K562 (cell line): ENCODE results near the gene MYO1A. TPM values are rescaled to one million over a fixed set of nuclear protein-coding genes. Genes with fewer than 3 reads are reported as not detected.

Experiments used
- E2F3 ChIP-seq: fragments of 250-450 bp; sonication (Bioruptor Pico); IDR thresholded peaks from 2 replicates; pipeline ENCODE4 v1.4.0; 2020; ENCODE audit warnings: mild to moderate bottlenecking
- GATA2 ChIP-seq: sonication (generic); formaldehyde crosslinking; IDR thresholded peaks from 2 replicates; pipeline ENCODE4 v1.4.0; 2020; ENCODE audit warnings: mild to moderate bottlenecking, missing genetic modification reagents
- L3MBTL2 ChIP-seq: fragments of 450-650 bp; IDR thresholded peaks from 2 replicates; pipeline ENCODE4 v1.6.1; 2016; ENCODE audit warnings: mild to moderate bottlenecking, moderate library complexity
- MAX ChIP-seq: sonication (generic); formaldehyde crosslinking; IDR thresholded peaks from 2 replicates; pipeline ENCODE4 v1.9.0; 2022; ENCODE audit warnings: mild to moderate bottlenecking, missing genetic modification reagents
- MITF ChIP-seq: IDR thresholded peaks from 2 replicates; pipeline ENCODE4 v1.6.1; 2014; ENCODE audit warnings: antibody characterized with exemption
- NCOA2 ChIP-seq, 2 experiments: fragments of 450-650 bp; IDR thresholded peaks; 2 replicates each; pipeline ENCODE4 v1.6.1; 2018; ENCODE audit warnings: mild to moderate bottlenecking in 2 of 2, moderate library complexity in 1 of 2; ENCODE audit not compliant: partially characterized antibody in 2 of 2
- NR2F6 ChIP-seq: fragments of 450-650 bp; formaldehyde crosslinking; IDR thresholded peaks from 2 replicates; pipeline ENCODE4 v1.4.0; 2020; ENCODE audit warnings: mild to moderate bottlenecking
- POLR2B ChIP-seq: fragments of 450-650 bp; IDR thresholded peaks from 2 replicates; pipeline ENCODE4 v1.6.1; 2018; ENCODE audit warnings: low read depth; ENCODE audit not compliant: partially characterized antibody
- RNF2 ChIP-seq: sonication (generic); IDR thresholded peaks from 2 replicates; pipeline ENCODE4 v1.6.1; 2016
- TAF15 ChIP-seq: fragments of 200-400 bp; formaldehyde crosslinking; IDR thresholded peaks from 2 replicates; pipeline ENCODE4 v1.6.1; 2017; ENCODE audit warnings: mild to moderate bottlenecking, low read depth, low read length, moderate library complexity
- TCF15 ChIP-seq: fragments of 250-450 bp; sonication (Bioruptor Pico); IDR thresholded peaks from 2 replicates; pipeline ENCODE4 v1.8.0; 2022; ENCODE audit warnings: moderate library complexity, mild to moderate bottlenecking, inconsistent platforms
- WHSC1 ChIP-seq: IDR thresholded peaks from one replicate; pipeline ENCODE4 v1.6.1; 2012; ENCODE audit warnings: low read length, control low read depth, inconsistent platforms
- ZBTB33 ChIP-seq: sonication (generic); formaldehyde crosslinking; IDR thresholded peaks from 2 replicates; pipeline ENCODE4 v1.8.1; 2023; ENCODE audit warnings: mild to moderate bottlenecking, missing genetic modification reagents
- ZNF318 ChIP-seq, 2 experiments: fragments of 450-650 bp; IDR thresholded peaks; 2 replicates each; pipeline ENCODE4 v1.6.1; 2016; ENCODE audit warnings: mild to moderate bottlenecking in 2 of 2, borderline replicate concordance in 1 of 2, low read depth in 1 of 2, moderate library complexity in 1 of 2
- ZNF76 ChIP-seq: fragments of 250-450 bp; sonication (Bioruptor Pico); IDR thresholded peaks from 2 replicates; pipeline ENCODE4 v1.4.0; 2020; ENCODE audit warnings: mild to moderate bottlenecking, moderate library complexity, borderline replicate concordance
- polyA plus RNA-seq, 8 experiments: library from polyadenylated mRNA; depleted of rRNA in 4 of 8; stranded (reverse) in 5 of 8; unstranded in 3 of 8; fragments of >200 nt; fragmentation: Nextera tagmentation in 2 of 8; fragmentation: Illumina TruSeq in 1 of 8; extraction: Ambion mirVana in 2 of 8; extraction: Trizol in 1 of 8; gene quantifications; 2 replicates each; pipeline versions ENCODE4 v1.2.1 to v1.2.3, GENCODE V29; 2011 to 2014; ENCODE audit warnings: inconsistent platforms in 1 of 8, missing spikeins in 1 of 8
- total RNA-seq, 7 experiments: library from RNA; depleted of rRNA in 6 of 7; stranded (reverse); fragments of >200 nt in 6 of 7; fragmentation: Illumina TruSeq in 2 of 7; extraction: Trizol in 2 of 7; gene quantifications; 2 replicates each; pipeline versions ENCODE4 v1.2.1 to v1.2.3, GENCODE V29; 2011 to 2021; ENCODE audit warnings: low replicate concordance in 1 of 7

MYO1A gene
- total and polyA plus RNA-seq, 9 of the 15 experiments (the other 6 are each of a cell fraction or from before 2014, with no cell fraction given), result 0.03 to 0.29 (median 0.14) TPM; not detected in 2

GRCh38 chr12:56988207-56988739 is 61.7 kb downstream of the MYO1A start (continued):
- TF ChIP-seq MITF (peak; percentile 64; the same call in 1 of the 2 replicates), E2F3 (CRISPR knock-in tag) (0 out of 2 replicates have a peak, but pooled peaks have one; percentile 39), GATA2 (CRISPR knock-in tag) (peak; percentile 100), WHSC1 (no peak), RNF2 (peak; percentile 99), L3MBTL2 (0 out of 2 replicates have a peak, but pooled peaks have one; percentile 12), NCOA2 (IDR thresholded peaks at IDR 0.05; ENCODE audit: partially characterized antibody in 2 of 2) (peak; percentile 92 to 94), ZNF76 (CRISPR knock-in tag) (0 out of 2 replicates have a peak, but pooled peaks have one; percentile 36), ZBTB33 (CRISPR knock-in tag) (no peak), MAX (CRISPR knock-in tag) (peak; percentile 62; the same call in 1 of the 2 replicates), POLR2B (no peak), TAF15 (no peak), TCF15 (CRISPR knock-in tag) (no peak), NR2F6 (no peak), ZNF318 (IDR thresholded peaks at IDR 0.05; ENCODE audit: borderline replicate concordance in 1 of 2, low read depth in 1 of 2) (peak; percentile 87 to 92; a peak in 3 of 4 replicates)
